SH-SY5Y (cell line): ENCODE data around the gene TK1.

Experiments used
- GATA2 ChIP-seq: IDR thresholded peaks from 2 replicates; pipeline ENCODE4 v1.6.1; 2011; ENCODE audit warnings: mild to moderate bottlenecking, low read depth, low read length
- GATA3 ChIP-seq: IDR thresholded peaks from 2 replicates; pipeline ENCODE4 v1.6.1; 2011; ENCODE audit warnings: low read depth, mild to moderate bottlenecking, low read length, moderate library complexity

TK1 gene

GRCh38 chr17:78130090-78130436 lies 56.8 kb downstream of the TK1 start:
- TF ChIP-seq GATA3 (no peak), GATA2 (no peak)

GRCh38 chr17:78129351-78130089 lies 57.3 kb downstream of the TK1 start:
- no peak for TF ChIP-seq GATA3
- TF ChIP-seq GATA2, result no peak

- TF ChIP-seq GATA2, result no peak
- TF ChIP-seq GATA3, result no peak
Observed at GRCh38 chr17:78128551-78129350, 58.1 kb downstream of the TK1 start, which contains the start of gene TMC6. Gene TMC6 (minus strand): TSS chr17:78128755. CDS start chr17:78126832, 1,923 bp downstream.

GRCh38 chr17:78127888-78128550 lies 58.8 kb downstream of the TK1 start:
- TF ChIP-seq GATA3, result no peak
- TF ChIP-seq GATA2, result no peak

GRCh38 chr17:78127239-78127887 lies 59.5 kb downstream of the TK1 start:
- TF ChIP-seq GATA3, result no peak
- TF ChIP-seq GATA2, result no peak

GRCh38 chr17:78126895-78127238 lies 60.0 kb downstream of the TK1 start:
- no peak for TF ChIP-seq GATA3
- TF ChIP-seq GATA2, result no peak

- TF ChIP-seq GATA3 (no peak), GATA2 (no peak)
Observed at GRCh38 chr17:78125976-78126894, 60.6 kb downstream of the TK1 start.

GRCh38 chr17:78125138-78125913 lies 61.5 kb downstream of the TK1 start:
- TF ChIP-seq GATA3 (no peak), GATA2 (no peak)

- TF ChIP-seq GATA3, result no peak
- TF ChIP-seq GATA2, result no peak
Observed at GRCh38 chr17:78124836-78125137, 62.1 kb downstream of the TK1 start.
